Measurements from ENCODE around the gene RPS24.

The RPS24 gene

GRCh38 chr10:78028438-78029268 lies 5.0 kb upstream of the RPS24 start:
- no peak for DNase-seq

GRCh38 chr10:78029269-78030226 lies 4.1 kb upstream of the RPS24 start, which contains the start of gene POLR3A:
TSS of gene POLR3A (minus strand) at chr10:78029515. CDS start at chr10:78029407, 108 bp downstream.
- peak; percentile 87 for DNase-seq

GRCh38 chr10:78033387-78033636 lies 351 bp upstream of the RPS24 start:
- no peak for DNase-seq

GRCh38 chr10:78035025-78035424 lies 1.4 kb downstream of the RPS24 start:
- DNase-seq, result no peak

- DNase-seq, result no peak
These were observed 1.8 kb downstream of the RPS24 start for GRCh38 chr10:78035437-78035836.

- no peak for DNase-seq
These were observed 2.4 kb downstream of the RPS24 start for GRCh38 chr10:78035933-78036583.

GRCh38 chr10:78038105-78038504 lies 4.4 kb downstream of the RPS24 start:
- DNase-seq, result no peak

- DNase-seq, result no peak
These were observed 5.3 kb downstream of the RPS24 start for GRCh38 chr10:78038791-78039547.

- no peak for DNase-seq
These were observed 6.1 kb downstream of the RPS24 start for GRCh38 chr10:78039743-78040142.

GRCh38 chr10:78041170-78042057 lies 7.8 kb downstream of the RPS24 start:
- DNase-seq, result no peak

- no peak for DNase-seq
These were observed 8.5 kb downstream of the RPS24 start for GRCh38 chr10:78042058-78042751.

- no peak for DNase-seq
These were observed 9.1 kb downstream of the RPS24 start for GRCh38 chr10:78042752-78043104.

GRCh38 chr10:78044179-78044578 lies 10.5 kb downstream of the RPS24 start:
- no peak for DNase-seq

GRCh38 chr10:78044699-78045098 lies 11.0 kb downstream of the RPS24 start:
- no peak for DNase-seq

GRCh38 chr10:78045237-78045636 lies 11.6 kb downstream of the RPS24 start:
- no peak for DNase-seq

- no peak for DNase-seq
These were observed 12.2 kb downstream of the RPS24 start for GRCh38 chr10:78045856-78046255.

- no peak for DNase-seq
These were observed 13.1 kb downstream of the RPS24 start for GRCh38 chr10:78046711-78047269.

- DNase-seq, result peak; percentile 66
These were observed 13.7 kb downstream of the RPS24 start for GRCh38 chr10:78047314-78047891.

GRCh38 chr10:78049851-78050250 lies 16.2 kb downstream of the RPS24 start:
- DNase-seq, result no peak

- no peak for DNase-seq
These were observed 19.7 kb downstream of the RPS24 start for GRCh38 chr10:78053211-78053868.

All from NCI-H446 treated with DMSO at 0.1 percent for 48 hours (cell line).